ENCODE data around the gene WEE1.

WEE1 gene

DNA sequence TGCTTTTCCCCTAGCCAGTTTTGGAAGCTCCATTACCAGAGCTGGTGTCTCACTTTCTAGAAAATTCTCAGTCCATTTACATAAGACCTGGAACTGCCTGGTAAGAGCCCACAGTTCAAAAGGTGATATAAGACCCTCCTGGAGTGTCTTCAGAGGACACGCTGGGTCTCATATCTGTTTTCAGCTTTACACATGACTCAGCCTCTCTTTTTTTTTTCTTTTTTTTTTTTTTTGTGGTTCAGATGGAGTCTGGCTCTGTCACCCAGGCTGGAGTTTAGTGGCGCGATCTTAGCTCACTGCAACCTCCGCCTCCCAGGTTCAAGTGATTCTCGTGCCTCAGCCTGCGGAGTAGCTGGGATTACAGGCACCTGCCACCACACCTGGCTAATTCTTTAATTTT is 30.7 kb downstream of the WEE1 start:
- H3K27me3 ChIP-seq (replicated peaks): no peaks in the 10 kb centered on the region
- no peak for DNase-seq
- no peaks in the 10 kb centered on the region for H3K36me3 ChIP-seq (replicated peaks)
- no peak overlapping the region for H3K4me3 ChIP-seq (ENCODE audit: low read depth, low read length)
- TF ChIP-seq, protein P1, sequence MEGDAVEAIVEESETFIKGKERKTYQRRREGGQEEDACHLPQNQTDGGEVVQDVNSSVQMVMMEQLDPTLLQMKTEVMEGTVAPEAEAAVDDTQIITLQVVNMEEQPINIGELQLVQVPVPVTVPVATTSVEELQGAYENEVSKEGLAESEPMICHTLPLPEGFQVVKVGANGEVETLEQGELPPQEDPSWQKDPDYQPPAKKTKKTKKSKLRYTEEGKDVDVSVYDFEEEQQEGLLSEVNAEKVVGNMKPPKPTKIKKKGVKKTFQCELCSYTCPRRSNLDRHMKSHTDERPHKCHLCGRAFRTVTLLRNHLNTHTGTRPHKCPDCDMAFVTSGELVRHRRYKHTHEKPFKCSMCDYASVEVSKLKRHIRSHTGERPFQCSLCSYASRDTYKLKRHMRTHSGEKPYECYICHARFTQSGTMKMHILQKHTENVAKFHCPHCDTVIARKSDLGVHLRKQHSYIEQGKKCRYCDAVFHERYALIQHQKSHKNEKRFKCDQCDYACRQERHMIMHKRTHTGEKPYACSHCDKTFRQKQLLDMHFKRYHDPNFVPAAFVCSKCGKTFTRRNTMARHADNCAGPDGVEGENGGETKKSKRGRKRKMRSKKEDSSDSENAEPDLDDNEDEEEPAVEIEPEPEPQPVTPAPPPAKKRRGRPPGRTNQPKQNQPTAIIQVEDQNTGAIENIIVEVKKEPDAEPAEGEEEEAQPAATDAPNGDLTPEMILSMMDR (IDR thresholded peaks at IDR 0.05; ENCODE audit: low read depth, low read length, missing control alignments): no peak
- in situ Hi-C loops (cut with HindIII; ENCODE audit: low pct_ligation_motif_present, low sequenced_read_pairs): no loop called here
- H3K27ac ChIP-seq: no peak overlapping the region

DNA sequence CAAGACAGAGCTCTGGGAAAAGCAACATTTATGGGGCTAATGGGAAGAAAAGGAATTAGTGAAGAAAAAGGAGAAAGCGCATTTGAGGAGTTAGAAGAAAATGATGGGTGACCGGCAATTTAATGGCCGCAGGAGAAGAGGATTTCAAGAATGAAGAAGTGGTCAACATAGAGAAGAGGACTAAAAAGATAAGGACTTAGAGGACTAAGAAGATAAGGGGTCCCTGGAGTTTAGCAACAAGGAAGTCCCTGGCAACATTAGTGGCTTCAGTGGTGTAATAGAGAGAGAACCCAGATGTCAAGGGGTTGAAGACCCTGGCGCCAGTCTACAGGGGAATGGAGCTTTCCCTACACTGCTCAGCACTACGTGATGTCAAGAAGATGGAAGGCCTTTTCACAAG is 32.3 kb downstream of the WEE1 start:
- H3K27ac ChIP-seq: no peak overlapping the region
- no peaks in the 10 kb centered on the region for H3K27me3 ChIP-seq (replicated peaks)
- in situ Hi-C loops (cut with HindIII; ENCODE audit: low pct_ligation_motif_present, low sequenced_read_pairs): no loop called here
- H3K4me3 ChIP-seq (ENCODE audit: low read depth, low read length): no peak overlapping the region
- H3K36me3 ChIP-seq (replicated peaks): no peaks in the 10 kb centered on the region
- TF ChIP-seq, protein P1 (IDR thresholded peaks at IDR 0.05; ENCODE audit: low read depth, low read length, missing control alignments): no peak
- no peak for DNase-seq

DNA sequence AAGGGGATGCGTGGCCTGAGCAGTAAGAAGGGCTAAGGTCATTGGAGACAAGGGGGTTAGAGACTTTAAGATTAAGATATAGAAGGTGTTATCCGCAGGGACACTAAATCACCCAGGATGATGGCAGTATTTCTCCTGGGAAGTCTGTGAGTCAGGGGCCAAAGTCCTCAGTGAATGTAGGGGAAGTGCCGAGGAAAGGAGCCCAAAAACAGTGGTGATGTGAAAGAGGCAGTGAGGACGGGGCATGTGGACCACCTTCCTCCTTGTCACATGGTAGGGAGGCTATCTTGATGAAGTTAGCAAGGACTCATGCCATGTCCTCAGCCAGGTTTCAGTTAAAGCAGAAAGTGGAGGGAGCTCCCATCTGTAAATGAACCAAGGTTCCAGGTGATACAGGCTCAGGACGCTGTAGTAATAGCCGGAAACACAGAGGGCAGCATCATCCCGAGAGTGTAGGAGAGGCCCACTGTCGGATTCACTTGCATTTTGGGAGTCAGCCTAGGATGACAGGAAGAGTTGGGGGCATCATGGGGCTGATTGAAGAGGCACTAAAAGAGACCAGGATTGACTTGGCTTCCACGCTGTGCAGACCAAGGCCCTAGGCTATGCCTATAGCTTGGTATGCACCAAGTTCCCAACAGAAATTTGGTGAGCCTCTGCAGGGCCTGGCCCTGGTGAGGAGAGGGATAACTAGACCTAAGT is 33.5 kb downstream of the WEE1 start:
- in situ Hi-C loops (cut with HindIII; ENCODE audit: low pct_ligation_motif_present, low sequenced_read_pairs): no loop called here
- Histone ChIP-seq H3K27me3 (replicated peaks) (no peaks in the 10 kb centered on the region), H3K4me3 (ENCODE audit: low read depth, low read length) (no peak overlapping the region), H3K27ac (no peak overlapping the region), H3K36me3 (replicated peaks) (no peaks in the 10 kb centered on the region)
- TF ChIP-seq, protein P1 (IDR thresholded peaks at IDR 0.05; ENCODE audit: low read depth, low read length, missing control alignments): no peak
- no peak for DNase-seq

DNA sequence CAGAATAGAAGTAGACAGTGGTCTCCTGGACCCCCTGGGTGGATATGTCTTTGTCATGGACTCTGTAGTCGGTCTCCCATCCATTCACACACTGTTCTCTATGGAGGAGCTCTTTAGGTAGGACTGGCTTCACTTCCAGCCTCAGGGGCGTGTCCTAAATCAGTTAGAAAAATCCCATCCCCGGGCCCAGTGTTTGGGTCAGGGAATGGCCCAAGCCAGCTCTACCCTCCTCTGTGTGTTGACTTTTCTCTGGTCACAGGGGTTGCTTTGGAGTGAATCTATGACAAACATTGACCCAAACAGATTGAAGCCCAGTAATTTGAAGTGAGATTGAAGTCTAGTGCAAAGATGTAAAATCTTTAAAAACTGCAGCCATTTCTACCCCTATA is 34.0 kb downstream of the WEE1 start:
- in situ Hi-C loops (cut with HindIII; ENCODE audit: low pct_ligation_motif_present, low sequenced_read_pairs): no loop called here

DNA sequence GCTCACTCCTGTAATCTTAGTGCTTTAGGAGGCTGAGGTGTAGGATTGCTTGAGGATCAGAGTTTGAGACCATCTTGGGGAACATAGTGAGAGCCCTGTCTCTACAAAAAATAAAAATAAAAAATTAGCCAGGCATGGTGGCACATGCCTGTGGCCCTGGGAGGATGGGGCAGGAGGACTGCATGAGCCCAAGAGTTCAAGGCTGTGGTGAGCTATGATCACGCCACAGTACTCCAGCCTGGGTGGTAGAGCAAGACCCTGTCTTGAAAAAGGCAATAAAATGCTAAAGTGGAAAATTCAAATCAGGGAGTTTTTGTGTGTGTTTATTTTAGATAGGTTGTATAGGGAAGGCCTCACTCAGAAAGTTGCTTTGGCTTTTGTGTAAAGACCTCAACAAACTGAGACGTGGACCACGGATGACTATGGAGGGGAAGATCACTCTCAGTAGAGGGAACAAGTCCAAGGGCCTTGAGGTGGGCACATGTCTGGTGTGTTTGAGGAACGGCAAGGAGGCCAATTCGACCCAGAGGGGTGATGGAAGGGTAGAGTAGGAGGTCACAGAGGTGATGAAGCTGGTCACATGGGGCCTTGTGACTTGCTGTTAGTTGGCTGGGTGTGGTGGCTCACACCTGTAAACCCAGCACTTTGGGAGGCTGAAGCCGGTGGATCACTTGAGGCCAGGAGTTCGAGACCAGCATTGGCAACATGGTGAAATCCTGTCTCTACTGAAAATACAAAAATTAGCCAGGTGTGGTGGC is 35.7 kb downstream of the WEE1 start:
- H3K27ac ChIP-seq: no peak overlapping the region
- no peak for DNase-seq
- no peak overlapping the region for H3K4me3 ChIP-seq (ENCODE audit: low read depth, low read length)
- in situ Hi-C loops (cut with HindIII; ENCODE audit: low pct_ligation_motif_present, low sequenced_read_pairs): no loop called here
- H3K36me3 ChIP-seq (replicated peaks): no peaks in the 10 kb centered on the region
- TF ChIP-seq, protein P1 (IDR thresholded peaks at IDR 0.05; ENCODE audit: low read depth, low read length, missing control alignments): no peak
- no peaks in the 10 kb centered on the region for H3K27me3 ChIP-seq (replicated peaks)

More for the DNA sequence above, 34.0 kb downstream of the WEE1 start:
- Histone ChIP-seq H3K4me3 (ENCODE audit: low read depth, low read length) (no peak overlapping the region), H3K36me3 (replicated peaks) (no peaks in the 10 kb centered on the region), H3K27me3 (replicated peaks) (no peaks in the 10 kb centered on the region), H3K27ac (no peak overlapping the region)
- TF ChIP-seq, protein P1 (IDR thresholded peaks at IDR 0.05; ENCODE audit: low read depth, low read length, missing control alignments): no peak
- no peak for DNase-seq
